ENCODE data around the gene KCNIP2. TPM values are rescaled to one million over a fixed set of nuclear protein-coding genes. Genes with fewer than 3 reads are reported as not detected.

The KCNIP2 gene
- total RNA-seq, 2 experiments from 2014 or later = 1.6 to 2.3 TPM

Other genes with a start within 250 kb of the KCNIP2 start
- 10 to 100 TPM; 36.7 to 46.2 TPM for gene FBXW4, start 148.6 kb downstream of the KCNIP2 start, total RNA-seq
- not detected for gene FGF8, start 67.7 kb downstream of the KCNIP2 start, total RNA-seq
- 10 to 100 TPM; 46.1 to 75.4 TPM for gene NPM3, start 60.4 kb downstream of the KCNIP2 start, total RNA-seq
- gene OGA, start 25.4 kb downstream of the KCNIP2 start, total RNA-seq = 100 to 1,000 TPM; 120 to 139 TPM
- 10 to 100 TPM; 23.8 to 25.9 TPM for gene ARMH3, start 212.4 kb upstream of the KCNIP2 start, total RNA-seq
- 10 to 100 TPM; 26.1 to 29.6 TPM for gene HPS6, start 221.5 kb upstream of the KCNIP2 start, total RNA-seq

Data from activated CD8-positive, alpha-beta memory T cell treated with anti-CD3 and anti-CD28 coated beads, Interleukin-2, amount 10 ng/mL, durations not matched to agents 7 days and 5 days (primary cell).